Central memory CD8-positive, alpha-beta T cell (primary cell): ENCODE measurements around the gene USP32.

Source experiments
- ATAC-seq: fragments of 150-1000 bp; cut with Tn5 transposase; replicated peaks from 2 replicates; pipeline ENCODE4 v1.10.0; 2022; ENCODE audit warnings: mild to moderate bottlenecking, moderate FRiP score, moderate number of reproducible peaks; ENCODE audit not compliant: poor library complexity, severe bottlenecking; ENCODE audit errors: extremely low read depth
- DNase-seq, 2 donors: peaks; one replicate each; pipeline ENCODE4 v3.0.0; 2021; ENCODE audit warnings: low spot score in 2 of 2
- H3K27ac Mint-ChIP-seq: one replicate; pipeline ENCODE4 v1.8.0; 2022; ENCODE audit warnings: low read depth, mild to moderate bottlenecking, moderate library complexity, mixed read lengths
- H3K27me3 Mint-ChIP-seq: one replicate; pipeline ENCODE4 v1.8.0; 2022; ENCODE audit warnings: mixed read lengths
- H3K36me3 Mint-ChIP-seq: one replicate; pipeline ENCODE4 v1.8.0; 2022; ENCODE audit warnings: mild to moderate bottlenecking, moderate library complexity, mixed read lengths; ENCODE audit not compliant: insufficient read depth
- H3K4me1 Mint-ChIP-seq: one replicate; pipeline ENCODE4 v1.8.0; 2022; ENCODE audit warnings: mixed read lengths
- H3K4me3 Mint-ChIP-seq: one replicate; pipeline ENCODE4 v1.8.0; 2022; ENCODE audit warnings: mild to moderate bottlenecking, moderate library complexity, mixed read lengths
- H3K9me3 Mint-ChIP-seq: one replicate; pipeline ENCODE4 v1.8.0; 2022; ENCODE audit warnings: mixed read lengths

The USP32 gene

DNA sequence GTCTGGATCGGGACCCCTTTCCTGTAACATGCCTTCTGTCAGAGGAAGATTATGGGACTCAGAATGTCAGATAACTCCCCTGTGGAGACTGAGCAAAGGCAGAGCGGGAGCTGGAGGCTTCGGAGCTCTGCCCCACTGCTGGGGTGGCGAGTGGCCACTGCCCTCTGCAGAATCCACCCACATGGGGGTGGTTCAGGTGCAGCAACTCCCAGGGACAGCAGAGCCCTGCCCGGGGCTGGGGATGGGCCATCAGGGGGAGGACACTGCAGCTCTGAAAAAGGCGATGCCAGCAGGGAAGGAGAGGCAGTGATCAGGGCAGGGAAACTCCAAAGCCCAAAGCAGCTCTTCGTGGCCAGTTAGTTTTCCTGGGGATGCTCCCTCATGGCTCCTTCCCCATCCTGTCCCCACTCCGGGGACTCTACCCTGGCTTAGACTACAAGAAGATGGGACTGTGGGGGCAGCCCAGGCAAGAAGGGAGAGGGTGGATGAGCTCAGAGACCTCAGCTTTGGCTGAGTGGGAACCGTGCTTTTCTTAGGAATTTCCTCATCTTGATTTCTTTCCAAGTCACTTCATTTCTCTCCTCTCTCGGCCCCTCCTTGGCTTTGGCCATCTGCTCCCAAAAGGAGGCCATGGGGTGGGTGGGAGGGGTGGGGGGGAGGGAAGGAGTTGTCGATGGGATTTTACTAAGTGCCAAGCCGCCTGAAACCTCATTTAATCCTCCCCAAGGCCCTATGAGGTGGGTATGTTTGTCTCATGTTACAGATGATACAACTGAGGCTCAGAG, 238.1 kb downstream of the USP32 start:
- DNase-seq (no peak), ATAC-seq (no peak)
- Mint-ChIP-seq H3K9me3 (no peaks in the 10 kb centered on the region), H3K4me3 (no peak overlapping the region), H3K36me3 (no peaks in the 10 kb centered on the region), H3K27ac (no peak overlapping the region), H3K4me1 (peaks cover 6% of the 10 kb centered on the region), H3K27me3 (peaks cover 85% of the 10 kb centered on the region)

DNA sequence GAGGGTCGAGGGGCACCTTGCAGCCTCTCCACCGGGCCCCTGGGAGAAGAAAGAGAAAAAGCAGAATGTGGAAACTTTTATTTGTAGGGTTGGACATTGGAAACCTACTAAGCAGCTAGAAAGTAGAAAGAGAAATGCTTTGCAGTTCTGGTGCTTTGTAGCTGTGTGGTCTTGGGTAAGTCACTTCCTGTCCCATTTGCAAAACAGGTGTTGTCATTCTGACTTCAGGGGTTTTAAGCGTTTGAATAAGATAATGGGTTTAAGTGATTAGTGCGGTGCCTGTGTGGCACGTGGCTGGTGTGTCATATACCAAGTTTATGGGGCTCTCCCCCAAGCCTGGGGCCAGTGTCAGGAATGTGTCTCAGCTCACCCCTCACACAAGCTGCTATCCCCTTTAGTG, 240.6 kb downstream of the USP32 start:
- no peak overlapping the region for H3K27ac Mint-ChIP-seq
- no peak overlapping the region for H3K4me3 Mint-ChIP-seq
- H3K36me3 Mint-ChIP-seq, result no peaks in the 10 kb centered on the region
- DNase-seq, result no peak
- peaks cover 6% of the 10 kb centered on the region for H3K4me1 Mint-ChIP-seq
- peaks cover 85% of the 10 kb centered on the region for H3K27me3 Mint-ChIP-seq
- H3K9me3 Mint-ChIP-seq, result no peaks in the 10 kb centered on the region
- peak; percentile 76 for ATAC-seq

DNA sequence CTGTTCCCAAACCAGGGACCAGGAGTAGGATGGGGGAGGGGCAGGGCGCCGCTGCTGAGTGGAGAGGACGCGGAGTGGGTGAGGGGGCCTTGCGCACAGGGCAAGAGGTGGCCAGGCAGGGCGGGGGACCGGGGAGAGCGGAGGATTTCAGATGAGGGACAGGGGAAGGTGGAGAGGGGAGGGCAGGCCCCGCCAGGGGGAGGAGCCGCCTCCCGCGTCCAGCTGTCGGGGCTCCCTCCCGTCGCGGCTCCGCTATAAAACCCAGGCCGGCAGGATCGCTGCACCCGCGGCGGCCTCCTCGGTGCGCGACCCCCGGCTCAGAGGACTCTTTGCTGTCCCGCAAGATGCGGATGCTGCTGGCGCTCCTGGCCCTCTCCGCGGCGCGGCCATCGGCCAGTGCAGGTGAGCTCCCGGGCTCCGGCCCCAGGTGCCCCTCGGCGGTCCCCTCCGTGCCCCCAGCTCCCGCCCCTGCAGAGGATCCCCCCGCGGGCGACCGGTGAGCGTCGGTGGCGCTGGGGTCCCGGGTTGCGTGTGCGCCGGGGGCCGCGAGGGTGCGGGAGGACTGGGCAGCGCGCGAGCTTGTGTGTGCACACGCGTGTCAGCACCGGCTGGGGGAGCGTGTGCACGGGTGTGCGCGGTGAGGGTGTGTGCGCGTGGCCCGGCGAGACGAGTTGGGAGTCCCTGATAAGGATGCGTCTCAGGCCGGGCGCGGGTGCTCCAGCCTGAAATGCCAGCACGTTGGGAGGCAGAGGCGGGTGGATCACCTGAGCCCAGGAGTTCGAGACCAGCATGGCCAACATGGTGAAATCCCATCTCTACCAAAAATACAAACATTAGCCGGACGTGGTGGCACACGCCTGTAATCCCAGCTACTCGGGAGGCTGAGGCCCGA, 242.0 kb downstream of the USP32 start, which contains the start of gene CA4:
CA4 (plus strand) TSS at position 283 of the 892 bp plus-strand sequence; CDS start at position 345, 62 bp downstream.
- ATAC-seq, result no peak
- no peaks in the 10 kb centered on the region for H3K36me3 Mint-ChIP-seq
- H3K27me3 Mint-ChIP-seq, result peaks cover 85% of the 10 kb centered on the region
- H3K4me3 Mint-ChIP-seq, result peak within 1 kb of the TSS; percentile 49
- no peak for DNase-seq
- H3K4me1 Mint-ChIP-seq, result peaks cover 6% of the 10 kb centered on the region
- H3K9me3 Mint-ChIP-seq, result no peaks in the 10 kb centered on the region
- no peak within 1 kb of the TSS for H3K27ac Mint-ChIP-seq

- Mint-ChIP-seq H3K36me3 (no peaks in the 10 kb centered on the region), H3K4me3 (no peak overlapping the region), H3K27me3 (peaks cover 93% of the 10 kb centered on the region), H3K27ac (no peak overlapping the region), H3K4me1 (peaks cover 6% of the 10 kb centered on the region), H3K9me3 (no peaks in the 10 kb centered on the region)
- DNase-seq (no peak), ATAC-seq (no peak)
Observed at GRCh38 chr17:60148373-60148772, 243.6 kb downstream of the USP32 start.

GRCh38 chr17:60147553-60148223, 244.2 kb downstream of the USP32 start:
- no peak overlapping the region for H3K27ac Mint-ChIP-seq
- H3K4me1 Mint-ChIP-seq, result peaks cover 11% of the 10 kb centered on the region
- H3K36me3 Mint-ChIP-seq, result no peaks in the 10 kb centered on the region
- ATAC-seq (no peak), DNase-seq (no peak)
- H3K27me3 Mint-ChIP-seq, result peaks cover 93% of the 10 kb centered on the region
- H3K4me3 Mint-ChIP-seq, result no peak overlapping the region
- H3K9me3 Mint-ChIP-seq, result no peaks in the 10 kb centered on the region

GRCh38 chr17:60146206-60146605, 245.7 kb downstream of the USP32 start:
- Mint-ChIP-seq H3K4me1 (peaks cover 12% of the 10 kb centered on the region), H3K36me3 (no peaks in the 10 kb centered on the region), H3K9me3 (no peaks in the 10 kb centered on the region), H3K27me3 (peaks cover 93% of the 10 kb centered on the region), H3K4me3 (no peak overlapping the region), H3K27ac (no peak overlapping the region)
- ATAC-seq (no peak), DNase-seq (no peak)

- Mint-ChIP-seq H3K4me1 (peaks cover 9% of the 10 kb centered on the region), H3K27ac (no peak overlapping the region)
Observed at GRCh38 chr17:60145006-60145935, 246.7 kb downstream of the USP32 start.

DNA sequence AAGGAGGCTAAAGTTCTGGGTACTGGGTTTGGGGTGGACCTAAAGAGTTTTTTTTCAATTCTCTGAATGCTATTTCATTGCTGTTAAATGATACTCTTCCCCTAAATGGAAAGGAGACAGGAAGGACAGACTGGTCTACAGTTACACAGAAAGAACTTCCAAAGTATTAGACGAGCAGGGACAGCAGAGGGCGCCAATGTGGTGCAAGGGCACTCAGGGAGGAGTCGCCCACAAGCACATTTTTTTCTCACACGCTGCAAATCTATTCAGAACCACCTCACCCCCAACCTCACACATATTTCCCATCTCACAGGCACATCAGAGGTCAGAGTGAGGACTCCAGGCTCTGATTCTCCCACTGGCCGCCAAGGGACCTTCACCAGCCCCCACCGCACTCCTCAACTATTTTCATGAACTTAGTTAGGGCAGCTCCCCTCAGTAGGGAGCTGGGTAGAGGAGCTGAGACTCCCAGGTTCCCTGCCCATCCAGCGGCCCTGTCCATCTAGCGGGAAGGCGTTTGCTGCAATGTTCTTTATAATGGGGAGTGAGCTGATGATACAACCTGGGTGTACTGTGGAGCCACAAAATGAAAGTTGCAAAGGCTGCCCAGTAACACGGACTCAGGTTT, 248.9 kb downstream of the USP32 start:
- peaks cover 9% of the 10 kb centered on the region for H3K4me1 Mint-ChIP-seq
- peak; percentile 56 to 58 for DNase-seq

More at GRCh38 chr17:60145006-60145935, 246.7 kb downstream of the USP32 start:
- Mint-ChIP-seq H3K9me3 (no peaks in the 10 kb centered on the region), H3K36me3 (no peaks in the 10 kb centered on the region), H3K27me3 (peaks cover 95% of the 10 kb centered on the region), H3K4me3 (no peak overlapping the region)
- DNase-seq (no peak), ATAC-seq (no peak)

DNA sequence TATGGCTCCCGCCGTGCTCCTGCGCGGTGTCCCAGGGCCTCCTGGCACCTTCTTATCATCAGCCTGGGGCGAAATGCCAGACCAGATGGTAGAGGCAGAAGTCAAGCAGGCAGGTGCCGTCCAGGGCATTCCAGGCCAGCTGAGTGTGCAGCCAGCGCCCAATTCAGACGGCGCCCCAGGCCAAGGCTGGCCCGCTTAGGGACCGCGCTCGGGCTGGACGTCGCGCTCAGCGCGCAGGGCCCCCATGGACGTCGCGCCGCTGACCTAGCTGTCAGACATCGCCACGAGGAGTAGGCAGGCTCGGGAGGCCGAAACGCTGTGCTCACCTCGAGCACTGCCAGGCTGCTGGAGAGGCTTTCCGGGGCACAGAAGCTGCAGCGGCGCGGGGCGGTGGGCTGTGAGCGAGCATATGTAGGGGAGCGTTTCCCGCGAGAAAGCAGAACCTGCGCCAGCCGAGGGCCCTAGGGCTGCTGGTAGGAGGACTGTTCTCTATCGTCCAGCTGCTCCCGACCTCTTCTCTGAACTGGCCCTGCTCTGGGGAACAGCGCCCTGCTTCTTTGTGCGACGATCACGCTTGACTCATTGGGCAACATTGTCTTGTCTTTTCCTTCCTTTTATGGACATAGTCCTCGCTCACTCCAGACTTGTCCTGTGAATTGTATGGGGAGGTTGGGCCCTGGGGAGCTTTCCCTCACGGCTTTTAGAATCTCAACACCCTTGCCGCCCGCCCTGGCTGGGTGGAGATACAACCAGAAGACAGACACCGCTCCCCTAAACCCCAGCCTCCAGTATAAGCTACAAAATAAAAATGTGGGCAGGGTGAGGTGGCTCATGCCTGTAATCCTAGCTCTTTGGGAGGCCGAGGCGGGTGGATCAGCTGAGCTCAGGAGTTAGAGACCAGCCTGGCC, 250.6 kb downstream of the USP32 start:
- H3K4me3 Mint-ChIP-seq, result no peak overlapping the region
- peaks cover 94% of the 10 kb centered on the region for H3K27me3 Mint-ChIP-seq
- peaks cover 9% of the 10 kb centered on the region for H3K4me1 Mint-ChIP-seq
- no peak for ATAC-seq
- H3K27ac Mint-ChIP-seq, result no peak overlapping the region
- DNase-seq, result no peak
- H3K9me3 Mint-ChIP-seq, result no peaks in the 10 kb centered on the region
- H3K36me3 Mint-ChIP-seq, result peaks cover 2% of the 10 kb centered on the region

More for the DNA sequence above, 248.9 kb downstream of the USP32 start:
- H3K9me3 Mint-ChIP-seq, result no peaks in the 10 kb centered on the region
- peaks cover 95% of the 10 kb centered on the region for H3K27me3 Mint-ChIP-seq
- peaks cover 2% of the 10 kb centered on the region for H3K36me3 Mint-ChIP-seq
- no peak overlapping the region for H3K4me3 Mint-ChIP-seq
- H3K27ac Mint-ChIP-seq, result no peak overlapping the region
- ATAC-seq, result no peak

DNA sequence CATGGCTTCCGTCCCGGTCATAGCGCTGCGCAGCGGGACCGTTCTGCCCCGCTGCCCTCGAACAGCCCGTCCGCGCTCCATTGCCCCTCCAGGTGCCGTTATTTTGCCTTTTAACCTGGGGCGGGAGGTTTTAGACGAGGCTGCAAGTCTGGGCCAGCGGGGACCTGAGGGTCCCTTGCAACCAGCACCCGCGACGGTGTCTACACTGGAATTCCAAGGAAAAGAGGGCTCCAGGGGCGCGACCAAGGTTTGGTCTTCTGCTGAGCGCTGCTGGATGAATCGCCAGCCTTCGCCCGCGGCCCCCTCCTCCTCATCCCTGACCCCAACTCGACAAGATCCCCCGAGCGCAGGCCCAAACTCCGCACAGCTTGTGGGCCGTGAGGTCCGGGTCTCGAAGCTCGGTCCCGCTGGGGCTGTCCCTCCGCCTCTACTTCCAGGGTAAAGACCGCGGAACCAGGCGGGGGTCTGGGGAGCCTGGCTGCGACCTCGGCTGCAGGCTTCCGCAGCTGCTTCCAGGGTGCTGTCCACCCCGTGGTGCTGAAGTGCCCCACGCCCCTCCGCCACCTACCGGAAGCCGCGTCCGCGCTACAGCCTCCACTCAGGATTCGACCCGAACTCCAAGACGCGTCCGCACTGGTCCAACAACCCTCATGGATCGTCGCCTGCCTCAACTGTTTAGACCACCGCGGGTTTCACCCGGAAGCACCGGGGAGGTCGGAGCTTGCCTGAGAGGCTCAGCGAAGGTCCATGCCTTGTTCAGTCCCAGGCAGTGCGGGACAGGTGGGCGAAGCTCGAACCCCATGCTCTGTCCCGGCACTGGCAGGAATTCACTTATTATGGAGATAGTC, 252.3 kb downstream of the USP32 start:
- Mint-ChIP-seq H3K36me3 (peaks cover 11% of the 10 kb centered on the region), H3K27ac (no peak overlapping the region), H3K4me3 (no peak overlapping the region), H3K4me1 (peaks cover 22% of the 10 kb centered on the region), H3K27me3 (peaks cover 77% of the 10 kb centered on the region), H3K9me3 (no peaks in the 10 kb centered on the region)
- peak; percentile 44 to 46 for DNase-seq
- ATAC-seq, result no peak
